ENCODE results near the gene PTPRR. TPM values are rescaled to one million over a fixed set of nuclear protein-coding genes. Genes with fewer than 3 reads are reported as not detected.

The PTPRR gene
- total and polyA plus RNA-seq, 10 of the 15 experiments (the other 5 are each of a cell fraction or from before 2014, with no cell fraction given), result 0.14 to 3.1 (median 0.42) TPM

DNA sequence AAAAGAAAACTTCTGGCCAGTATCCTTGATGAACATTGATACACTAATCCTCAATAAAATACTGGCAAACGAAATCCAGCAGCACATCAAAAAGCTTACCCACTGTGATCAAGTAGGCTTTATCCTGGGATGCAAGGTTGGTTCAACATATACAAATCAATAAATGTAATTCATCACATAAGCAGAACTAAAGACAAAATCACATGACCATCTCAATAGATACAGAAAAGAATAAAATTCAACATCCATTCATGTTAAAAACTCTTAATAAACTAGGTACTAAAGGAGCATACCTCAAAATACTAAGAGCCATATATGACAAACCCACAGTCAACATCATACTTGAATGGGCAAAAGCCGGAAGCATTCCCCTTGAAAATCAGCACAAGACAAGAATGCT is 211.5 kb downstream of the PTPRR start:
- Histone ChIP-seq H3K9ac (ENCODE audit: control insufficient read depth, insufficient read depth, low read length) (no peak overlapping the region), H4K20me1 (ENCODE audit: control insufficient read depth, insufficient read depth) (no peaks in the 10 kb centered on the region), H3K4me2 (ENCODE audit: control insufficient read depth, insufficient read depth) (no peak overlapping the region), H3K27ac (ENCODE audit: control insufficient read depth, insufficient read depth) (no peak overlapping the region), H3K4me3 (no peak overlapping the region), H3K27me3 (replicated peaks in 1 of 2; ENCODE audit: control insufficient read depth in 2 of 2, insufficient read depth in 2 of 2, low read length in 1 of 2) (no peaks in the 10 kb centered on the region), H2AFZ (ENCODE audit: control insufficient read depth, low read depth, low read length) (no peak overlapping the region), H3K9me3 (replicated peaks; ENCODE audit: control insufficient read depth, insufficient read depth, low read length) (no peaks in the 10 kb centered on the region), H3K79me2 (ENCODE audit: control insufficient read depth, insufficient read depth, low read length) (no peaks in the 10 kb centered on the region), H3K36me3 (ENCODE audit: control insufficient read depth in 2 of 2, insufficient read depth in 2 of 2, low read length in 1 of 2) (no peaks in the 10 kb centered on the region), H3K4me1 (ENCODE audit: control insufficient read depth, insufficient read depth, low read length) (no peaks in the 10 kb centered on the region)
- ChIA-PET POLR2A (interaction anchor here (0.7 kb wide), 1 partner anchor 771 kb away, joined by 3 read pairs; no protein-coding TSS in a partner anchor), SMC1A (ENCODE audit: uncharacterized antibody, unreplicated experiment) (no interaction called here), CTCF (no interaction called here), RAD21 (ENCODE audit: unreplicated experiment) (no interaction called here)
- FAIRE-seq, result no peak
- in situ Hi-C loops (cut with MboI) (no loop called here), intact Hi-C loops (cut with micrococcal nuclease; ENCODE audit: unreplicated experiment) (no loop called here)
- WGBS (ENCODE audit: insufficient coverage, insufficient replicate concordance, low lambda C conversion rate, missing lambda C conversion rate), result 46% methylated on average over 2 of the region's 2 CpGs
- no peak for DNase-seq (ENCODE audit: low read depth, low spot score)
- no TSS peak for BruUV-seq (replicated peaks)
- ATAC-seq, result no peak
- TF ChIP-seq SIN3A (IDR thresholded peaks at IDR 0.05; ENCODE audit: low read depth, low read length) (no peak), KLF5 (IDR thresholded peaks at IDR 0.05; ENCODE audit: partially characterized antibody) (no peak), ZNF24 (IDR thresholded peaks at IDR 0.05) (no peak), ESRRA (IDR thresholded peaks at IDR 0.05; ENCODE audit: low read length) (no peak), RELB (IDR thresholded peaks at IDR 0.05; ENCODE audit: low read depth) (no peak), PRDM15 (CRISPR knock-in tag; IDR thresholded peaks at IDR 0.05) (no peak), RUNX3 (IDR thresholded peaks at IDR 0.05; ENCODE audit: low read length) (no peak), ZNF207 (IDR thresholded peaks at IDR 0.05; ENCODE audit: borderline replicate concordance) (no peak), BRCA1 (IDR thresholded peaks at IDR 0.05; ENCODE audit: low read depth, low read length) (no peak), BACH1 (IDR thresholded peaks at IDR 0.05; ENCODE audit: borderline replicate concordance) (no peak), BCL11A (IDR thresholded peaks at IDR 0.05; ENCODE audit: low read depth, low read length) (no peak)
- TF ChIP-seq, protein P1, sequence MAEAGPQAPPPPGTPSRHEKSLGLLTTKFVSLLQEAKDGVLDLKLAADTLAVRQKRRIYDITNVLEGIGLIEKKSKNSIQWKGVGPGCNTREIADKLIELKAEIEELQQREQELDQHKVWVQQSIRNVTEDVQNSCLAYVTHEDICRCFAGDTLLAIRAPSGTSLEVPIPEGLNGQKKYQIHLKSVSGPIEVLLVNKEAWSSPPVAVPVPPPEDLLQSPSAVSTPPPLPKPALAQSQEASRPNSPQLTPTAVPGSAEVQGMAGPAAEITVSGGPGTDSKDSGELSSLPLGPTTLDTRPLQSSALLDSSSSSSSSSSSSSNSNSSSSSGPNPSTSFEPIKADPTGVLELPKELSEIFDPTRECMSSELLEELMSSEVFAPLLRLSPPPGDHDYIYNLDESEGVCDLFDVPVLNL (IDR thresholded peaks at IDR 0.05; ENCODE audit: low read depth, low read length), result no peak
- TF ChIP-seq, protein P2, sequence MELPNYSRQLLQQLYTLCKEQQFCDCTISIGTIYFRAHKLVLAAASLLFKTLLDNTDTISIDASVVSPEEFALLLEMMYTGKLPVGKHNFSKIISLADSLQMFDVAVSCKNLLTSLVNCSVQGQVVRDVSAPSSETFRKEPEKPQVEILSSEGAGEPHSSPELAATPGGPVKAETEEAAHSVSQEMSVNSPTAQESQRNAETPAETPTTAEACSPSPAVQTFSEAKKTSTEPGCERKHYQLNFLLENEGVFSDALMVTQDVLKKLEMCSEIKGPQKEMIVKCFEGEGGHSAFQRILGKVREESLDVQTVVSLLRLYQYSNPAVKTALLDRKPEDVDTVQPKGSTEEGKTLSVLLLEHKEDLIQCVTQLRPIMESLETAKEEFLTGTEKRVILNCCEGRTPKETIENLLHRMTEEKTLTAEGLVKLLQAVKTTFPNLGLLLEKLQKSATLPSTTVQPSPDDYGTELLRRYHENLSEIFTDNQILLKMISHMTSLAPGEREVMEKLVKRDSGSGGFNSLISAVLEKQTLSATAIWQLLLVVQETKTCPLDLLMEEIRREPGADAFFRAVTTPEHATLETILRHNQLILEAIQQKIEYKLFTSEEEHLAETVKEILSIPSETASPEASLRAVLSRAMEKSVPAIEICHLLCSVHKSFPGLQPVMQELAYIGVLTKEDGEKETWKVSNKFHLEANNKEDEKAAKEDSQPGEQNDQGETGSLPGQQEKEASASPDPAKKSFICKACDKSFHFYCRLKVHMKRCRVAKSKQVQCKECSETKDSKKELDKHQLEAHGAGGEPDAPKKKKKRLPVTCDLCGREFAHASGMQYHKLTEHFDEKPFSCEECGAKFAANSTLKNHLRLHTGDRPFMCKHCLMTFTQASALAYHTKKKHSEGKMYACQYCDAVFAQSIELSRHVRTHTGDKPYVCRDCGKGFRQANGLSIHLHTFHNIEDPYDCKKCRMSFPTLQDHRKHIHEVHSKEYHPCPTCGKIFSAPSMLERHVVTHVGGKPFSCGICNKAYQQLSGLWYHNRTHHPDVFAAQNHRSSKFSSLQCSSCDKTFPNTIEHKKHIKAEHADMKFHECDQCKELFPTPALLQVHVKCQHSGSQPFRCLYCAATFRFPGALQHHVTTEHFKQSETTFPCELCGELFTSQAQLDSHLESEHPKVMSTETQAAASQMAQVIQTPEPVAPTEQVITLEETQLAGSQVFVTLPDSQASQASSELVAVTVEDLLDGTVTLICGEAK (IDR thresholded peaks at IDR 0.05; ENCODE audit: borderline replicate concordance), result no peak
- TF ChIP-seq, protein P3, sequence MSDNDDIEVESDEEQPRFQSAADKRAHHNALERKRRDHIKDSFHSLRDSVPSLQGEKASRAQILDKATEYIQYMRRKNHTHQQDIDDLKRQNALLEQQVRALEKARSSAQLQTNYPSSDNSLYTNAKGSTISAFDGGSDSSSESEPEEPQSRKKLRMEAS (IDR thresholded peaks at IDR 0.05; ENCODE audit: low read depth, low read length), result no peak
